T-helper 9 cell (primary cell): ENCODE measurements around the gene CATSPER3.

Experiments used
- DNase-seq: peaks from one replicate; pipeline ENCODE4 v3.0.0-alpha.2; 2020

CATSPER3 gene

DNA sequence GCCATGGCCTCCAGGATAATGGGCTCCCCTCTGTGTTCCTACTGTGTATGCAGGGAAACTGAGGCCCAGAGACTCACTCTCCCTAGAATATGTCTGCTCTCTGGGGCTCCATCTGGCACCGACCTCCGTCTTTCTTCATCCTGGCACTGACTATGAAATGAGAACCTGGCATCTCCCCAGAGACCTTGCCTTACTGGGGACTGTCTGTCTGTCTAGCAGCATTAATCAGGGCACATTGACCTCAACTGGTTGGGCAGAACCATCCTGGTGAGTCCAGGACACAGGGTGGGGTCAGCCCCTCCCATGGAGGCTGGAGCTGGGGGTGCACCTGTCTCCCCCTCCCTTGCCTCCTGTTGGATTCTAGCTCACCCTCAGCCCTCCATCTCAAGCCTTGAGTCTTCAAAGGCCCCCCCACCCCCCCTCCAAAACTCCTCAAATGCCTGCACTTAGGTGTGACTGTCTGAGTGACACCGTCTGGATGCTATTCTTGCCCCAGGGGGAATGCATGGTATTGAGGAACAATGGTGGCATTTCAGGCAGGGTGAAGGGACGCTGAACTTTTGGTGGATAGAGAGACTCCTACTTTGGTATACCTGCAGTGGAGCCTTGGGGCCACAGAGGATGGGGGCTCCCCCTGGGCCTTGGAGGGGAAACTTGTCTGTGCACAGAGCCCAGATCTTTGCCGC lies 79.1 kb downstream of the CATSPER3 start:
- no peak for DNase-seq

DNA sequence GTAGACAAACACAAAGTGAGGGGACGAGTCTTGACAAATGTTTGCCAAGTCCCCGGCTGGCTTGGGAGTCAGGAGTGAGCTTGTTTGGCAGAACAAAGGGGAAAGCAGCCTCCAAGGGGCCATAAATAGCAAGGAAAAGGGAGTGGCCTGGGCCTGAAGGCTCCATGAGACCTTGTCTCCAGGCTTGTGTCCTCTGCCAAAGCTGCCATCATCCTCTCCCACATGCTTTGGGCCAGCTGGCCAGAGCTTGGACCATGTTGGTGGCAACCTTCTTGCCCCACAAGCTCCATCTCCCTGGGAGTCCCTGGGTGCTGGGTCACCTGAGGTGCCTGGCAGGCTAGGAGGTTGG lies 79.6 kb downstream of the CATSPER3 start:
- no peak for DNase-seq

- DNase-seq: no peak
These were observed 80.6 kb downstream of the CATSPER3 start for GRCh38 chr5:135048286-135048685.

- no peak for DNase-seq
These were observed 81.2 kb downstream of the CATSPER3 start for GRCh38 chr5:135048930-135049329.

GRCh38 chr5:135050244-135050767 lies 82.6 kb downstream of the CATSPER3 start:
- DNase-seq: no peak

GRCh38 chr5:135051399-135051798 lies 83.7 kb downstream of the CATSPER3 start:
- no peak for DNase-seq

GRCh38 chr5:135051872-135052271 lies 84.2 kb downstream of the CATSPER3 start:
- DNase-seq: no peak

DNA sequence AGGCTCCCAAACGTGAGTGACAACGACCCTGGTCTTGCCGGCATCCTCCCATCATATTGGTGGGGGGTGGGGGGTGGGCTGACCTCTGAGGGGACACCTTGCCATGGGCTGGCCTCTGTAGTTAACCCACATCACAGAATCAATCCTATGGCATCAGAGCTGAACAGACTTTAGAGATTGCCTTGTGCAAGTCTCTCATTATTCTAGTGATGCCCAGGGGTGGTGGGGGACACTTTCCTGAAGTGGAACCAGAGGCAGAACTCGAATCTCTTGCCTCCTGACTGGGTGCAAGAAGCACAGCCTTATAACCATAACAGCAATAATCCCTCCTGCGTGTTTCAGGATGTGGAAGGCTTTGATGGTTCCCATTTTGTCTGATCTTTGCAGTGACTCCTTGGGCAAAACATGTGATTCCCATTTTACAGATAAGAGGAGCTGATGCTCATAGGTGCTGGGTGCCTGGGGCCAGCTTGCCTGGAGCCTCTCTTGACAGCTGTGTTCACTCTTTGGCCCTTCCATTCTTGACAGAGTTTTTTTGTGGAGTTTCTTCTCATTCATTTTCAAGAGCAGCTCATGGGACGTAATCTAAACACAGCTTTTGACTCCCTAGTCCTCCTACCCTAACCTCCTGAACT lies 84.9 kb downstream of the CATSPER3 start:
- no peak for DNase-seq

DNA sequence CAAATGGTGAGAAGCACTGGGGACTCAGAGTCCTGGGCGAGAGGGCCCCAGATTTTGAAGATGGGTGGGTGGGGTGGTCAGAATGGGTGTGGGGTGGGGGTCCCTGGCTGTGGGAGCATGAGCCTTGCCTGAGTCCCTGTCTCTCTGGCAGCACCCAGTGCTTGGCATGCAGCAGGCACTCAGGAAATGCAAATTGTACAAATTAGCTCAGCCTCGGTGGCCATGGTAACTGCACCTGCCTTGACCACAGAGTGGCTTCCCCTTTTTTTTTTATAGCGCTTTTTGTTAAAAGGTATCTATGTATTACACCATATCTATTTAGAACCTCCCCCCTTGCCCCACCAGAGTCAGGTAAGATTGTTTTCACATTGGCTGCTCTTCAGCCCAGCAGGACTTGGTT lies 85.6 kb downstream of the CATSPER3 start:
- DNase-seq: no peak

GRCh38 chr5:135053989-135054388 lies 86.3 kb downstream of the CATSPER3 start:
- DNase-seq: no peak

DNA sequence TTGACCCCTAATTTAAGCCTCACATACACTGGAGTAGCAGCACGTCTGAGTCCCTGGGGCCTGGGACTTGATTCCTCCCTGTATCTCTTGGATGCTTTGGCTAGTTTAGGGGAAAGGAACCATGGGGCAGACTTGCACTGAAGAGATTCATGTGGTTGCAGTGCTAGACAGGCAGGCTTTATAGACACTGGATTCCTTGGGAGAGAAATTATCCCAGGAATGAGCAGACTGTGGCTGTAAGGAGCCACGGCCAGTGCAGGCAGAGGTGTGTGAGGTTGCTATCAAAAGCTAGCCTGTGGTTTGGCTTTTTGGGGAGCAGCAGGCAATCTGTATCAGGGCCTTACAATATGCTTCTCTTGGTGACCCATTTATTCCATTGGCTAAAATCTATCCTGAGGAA lies 86.8 kb downstream of the CATSPER3 start:
- DNase-seq: no peak

DNA sequence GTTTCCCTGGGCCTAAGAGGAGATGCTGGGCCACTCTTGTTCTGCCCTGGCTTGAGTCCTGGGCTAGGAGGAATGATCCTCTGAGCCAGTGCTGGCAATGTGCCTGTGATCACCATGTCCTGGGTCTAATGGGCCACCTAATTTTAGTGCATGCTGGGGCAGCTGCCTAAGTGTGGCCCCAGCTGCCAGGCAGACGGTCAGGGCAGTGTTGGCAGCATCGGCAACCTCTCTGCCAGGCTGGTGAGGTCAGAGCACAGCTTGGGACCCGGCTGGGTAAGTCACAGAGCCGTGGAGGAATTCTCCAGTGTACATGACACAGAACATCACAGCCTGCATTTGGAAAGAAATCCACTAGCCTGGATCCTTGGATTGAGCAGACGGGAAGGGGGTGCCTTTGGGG lies 87.7 kb downstream of the CATSPER3 start:
- DNase-seq: no peak

DNA sequence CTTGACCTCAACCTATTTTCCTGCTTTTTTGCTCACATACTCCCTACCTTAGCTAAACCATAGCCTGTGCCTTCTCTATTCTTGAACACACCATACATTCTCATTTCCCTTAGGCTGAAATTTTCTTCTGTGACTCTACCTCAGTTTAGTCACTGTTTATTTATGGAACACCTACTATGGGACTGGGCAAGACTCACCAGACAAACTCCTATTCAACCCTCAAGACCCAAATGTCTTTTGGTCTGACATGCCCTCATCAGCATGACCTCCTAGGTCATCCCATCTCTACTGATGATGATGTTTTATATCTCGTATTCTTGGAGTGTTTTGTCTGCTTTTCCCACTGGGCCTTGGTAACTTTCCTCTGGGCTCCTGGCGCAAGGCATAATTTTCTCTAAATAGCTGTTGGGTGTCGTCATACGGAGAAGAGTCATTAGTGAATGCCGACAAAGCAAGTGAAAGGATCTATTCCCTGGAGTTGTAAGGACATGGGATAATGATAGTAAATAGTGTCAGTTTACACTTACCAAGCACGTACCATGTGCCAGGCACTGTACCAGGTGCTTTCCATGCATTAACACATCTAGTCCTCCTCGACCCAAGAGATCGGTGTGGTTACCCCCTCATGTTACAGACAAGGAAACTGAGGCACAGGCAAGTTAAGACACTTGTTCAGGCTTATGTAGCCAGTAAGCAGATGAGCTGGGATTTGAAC lies 88.8 kb downstream of the CATSPER3 start:
- no peak for DNase-seq

DNA sequence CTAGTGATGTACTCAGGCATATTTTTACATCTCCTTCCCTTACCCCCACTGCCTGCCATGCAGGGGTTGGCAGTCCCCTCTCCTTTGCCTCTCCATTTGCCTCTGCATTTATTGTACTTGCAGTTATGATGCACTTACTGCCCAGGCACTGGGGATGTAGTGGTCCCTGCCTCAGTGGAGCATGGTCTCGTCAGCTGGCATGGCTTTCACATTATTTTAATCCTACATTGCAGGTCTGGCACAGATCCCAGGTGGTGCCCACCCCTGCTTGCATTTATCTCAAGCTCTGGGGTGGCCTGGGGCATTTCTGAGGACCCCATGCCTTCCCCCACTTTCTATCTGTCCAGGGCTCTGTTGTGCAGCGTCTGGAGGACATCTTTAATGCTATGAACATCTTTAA lies 89.5 kb downstream of the CATSPER3 start:
- DNase-seq: no peak

DNA sequence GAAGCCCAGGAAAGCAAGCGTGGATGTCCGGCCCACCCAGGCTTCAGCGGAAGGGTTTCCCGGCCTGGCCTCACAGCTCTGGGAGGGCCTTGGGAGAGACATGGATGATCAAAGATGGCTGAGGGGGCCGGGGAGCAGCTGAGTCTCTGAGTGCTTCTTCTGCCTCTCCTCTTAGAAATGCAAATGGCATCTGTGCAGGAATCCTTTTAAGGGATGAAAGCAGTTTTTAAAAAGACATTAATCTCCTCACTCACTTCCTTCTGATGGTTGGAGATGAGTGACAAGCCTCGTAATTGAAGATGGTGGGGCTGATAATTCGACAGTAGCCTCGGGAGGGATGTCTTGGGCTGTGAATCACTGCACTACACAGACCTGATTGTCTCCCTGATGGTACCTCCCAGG lies 90.6 kb downstream of the CATSPER3 start:
- no peak for DNase-seq

- no peak for DNase-seq
These were observed 91.6 kb downstream of the CATSPER3 start for GRCh38 chr5:135059000-135059923.

DNA sequence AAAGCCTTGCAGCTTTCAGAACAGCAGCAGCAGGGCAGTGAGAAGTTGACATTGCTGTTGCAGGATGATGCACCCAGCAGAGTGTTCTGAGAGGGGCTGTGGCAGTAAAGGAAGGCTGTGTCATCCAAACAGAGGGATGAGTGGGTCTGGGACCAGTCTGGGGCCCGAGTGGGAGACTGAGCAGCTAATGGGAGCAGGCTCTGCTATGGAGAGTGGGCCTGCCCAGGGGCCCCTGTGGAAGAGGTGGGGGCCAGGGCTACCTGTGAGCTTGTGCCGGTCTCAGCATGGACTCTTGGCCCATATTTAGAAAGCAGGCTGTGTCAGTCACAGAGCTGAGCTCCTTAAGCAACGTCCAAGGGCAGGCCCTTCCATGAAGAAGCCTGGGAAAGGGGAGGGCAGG lies 92.3 kb downstream of the CATSPER3 start:
- no peak for DNase-seq

DNA sequence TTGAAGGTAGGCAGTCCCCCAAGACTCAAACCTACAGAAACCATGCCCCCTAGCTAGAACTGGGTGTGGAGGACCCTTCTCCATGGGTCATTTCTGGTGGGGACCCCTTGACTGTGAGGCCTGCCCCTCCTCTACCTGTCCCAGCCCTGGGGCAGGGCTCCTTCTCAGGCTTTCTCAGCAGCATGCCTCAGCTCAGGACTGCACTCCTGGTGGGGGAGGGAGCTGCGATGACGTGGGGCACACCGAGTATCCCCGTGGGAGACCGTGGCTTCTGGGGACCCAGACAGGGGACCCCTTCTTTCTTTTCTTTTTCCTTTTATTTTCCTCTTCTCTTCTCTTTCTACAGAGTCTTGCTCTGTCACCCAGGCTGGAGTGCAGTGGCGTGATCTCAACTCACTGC lies 93.3 kb downstream of the CATSPER3 start:
- no peak for DNase-seq
